H1 (cell line): ENCODE measurements around the gene GPSM3. TPM values are rescaled to one million over a fixed set of nuclear protein-coding genes. Genes with fewer than 3 reads are reported as not detected.

Experiments
- CTCF ChIA-PET: fragments of 300-600 bp; sonication (Branson Sonifier 250); formaldehyde crosslinking; loops from one replicate; lab custom pipeline; 2021; ENCODE audit not compliant: partially characterized antibody; lab: Charles Lee
- POLR2A ChIA-PET: fragments of 300-600 bp; sonication (Branson Sonifier 250); formaldehyde crosslinking; loops from one replicate; lab custom pipeline; 2021; ENCODE audit warnings: inconsistent platforms; ENCODE audit not compliant: partially characterized antibody; lab: Charles Lee
- DNase-seq, 2 experiments: peaks; one replicate each; pipeline versions ENCODE4 v3.0.0 to v3.0.0-alpha.2; 2010 to 2022; ENCODE audit warnings: low spot score in 2 of 2, low read depth in 1 of 2, mixed read lengths in 1 of 2
- FAIRE-seq: peaks from 2 replicates; lab custom pipeline; 2011; peaks lifted over from hg19 to GRCh38; lab: Jason Lieb, UNC
- H2AFZ ChIP-seq: 2 replicates; pipeline ENCODE4 v1.8.1; 2012; ENCODE audit warnings: low read length, inconsistent platforms
- H2AK5ac ChIP-seq: 2 replicates; pipeline ENCODE4 v1.6.1; 2013; ENCODE audit warnings: low read depth, low read length
- H2BK120ac ChIP-seq: replicated peaks from 2 replicates; pipeline ENCODE3; 2013; ENCODE audit warnings: low read depth, low read length, inconsistent platforms
- H2BK12ac ChIP-seq: 2 replicates; pipeline ENCODE4 v1.6.1; 2013; ENCODE audit warnings: low read depth, low read length
- H2BK15ac ChIP-seq: 2 replicates; pipeline ENCODE4 v1.6.1; 2013; ENCODE audit warnings: low read length
- H2BK20ac ChIP-seq: 2 replicates; pipeline ENCODE4 v1.6.1; 2013; ENCODE audit warnings: low read length
- H2BK5ac ChIP-seq: 2 replicates; pipeline ENCODE4 v1.6.1; 2013; ENCODE audit warnings: low read depth, low read length
- H3K14ac ChIP-seq: 2 replicates; pipeline ENCODE4 v1.6.1; 2013; ENCODE audit warnings: inconsistent platforms; ENCODE audit not compliant: insufficient read length
- H3K18ac ChIP-seq: 2 replicates; pipeline ENCODE4 v1.6.1; 2013; ENCODE audit warnings: low read length; ENCODE audit errors: extremely low read depth
- H3K23ac ChIP-seq: 2 replicates; pipeline ENCODE4 v1.6.1; 2013; ENCODE audit warnings: inconsistent platforms; ENCODE audit not compliant: insufficient read length
- H3K23me2 ChIP-seq: 2 replicates; pipeline ENCODE4 v1.6.1; 2013; ENCODE audit warnings: low read depth, low read length
- H3K27ac ChIP-seq: 2 replicates; pipeline ENCODE4 v1.6.1; 2011; ENCODE audit warnings: low read depth, low read length, inconsistent platforms
- H3K27me3 ChIP-seq, 4 experiments: replicated peaks in 1 of 4; 1 replicate in 1 of 4; 2 replicates in 3 of 4; pipeline versions ENCODE4 v1.6.1 to v1.8.1; 2011 to 2013; ENCODE audit warnings: low read length in 3 of 4, mild to moderate bottlenecking in 3 of 4, inconsistent platforms in 2 of 4, mixed read lengths in 2 of 4, moderate library complexity in 1 of 4; ENCODE audit not compliant: control insufficient read depth in 3 of 4, insufficient read depth in 3 of 4; ENCODE audit errors: extremely low read depth in 1 of 4
- H3K36me3 ChIP-seq, 4 experiments: 2 replicates each; pipeline versions ENCODE4 v1.6.1 to v1.8.1; 2011 to 2013; ENCODE audit warnings: mild to moderate bottlenecking in 4 of 4, low read length in 3 of 4, moderate library complexity in 2 of 4, control low read depth in 1 of 4, inconsistent platforms in 1 of 4; ENCODE audit not compliant: insufficient read depth in 4 of 4, control insufficient read depth in 2 of 4
- H3K4ac ChIP-seq: replicated peaks from 2 replicates; pipeline ENCODE3; 2013; ENCODE audit warnings: low read length, low read depth, mixed read lengths, inconsistent platforms; ENCODE audit not compliant: insufficient read length
- H3K4me1 ChIP-seq, 4 experiments: replicated peaks in 1 of 4; 1 replicate in 1 of 4; 2 replicates in 3 of 4; pipeline versions ENCODE4 v1.6.1 to v1.8.1; 2011 to 2013; ENCODE audit warnings: low read length in 3 of 4, inconsistent platforms in 2 of 4, mixed read lengths in 1 of 4; ENCODE audit not compliant: insufficient read depth in 4 of 4, control insufficient read depth in 3 of 4
- H3K4me2 ChIP-seq, 2 experiments: 2 replicates each; pipeline versions ENCODE4 v1.6.1 to v1.8.1; 2011 to 2013; ENCODE audit warnings: low read depth in 2 of 2, low read length in 2 of 2, control low read depth in 1 of 2, inconsistent platforms in 1 of 2, mild to moderate bottlenecking in 1 of 2; ENCODE audit not compliant: insufficient read depth in 1 of 2
- H3K4me3 ChIP-seq, 4 experiments: fragments of 200-600, 300-600 bp in 1 of 4; sonication (generic), shearing (Covaris generic), sonication (Bioruptor Twin) in 1 of 4; 2 replicates each; pipeline versions ENCODE4 v1.5.1 to v1.8.1; 2011 to 2016; ENCODE audit warnings: low read length in 4 of 4, low read depth in 3 of 4, control low read depth in 2 of 4, inconsistent platforms in 2 of 4, mild to moderate bottlenecking in 2 of 4, mixed read lengths in 1 of 4, moderate library complexity in 1 of 4; ENCODE audit not compliant: insufficient read depth in 2 of 4; ENCODE audit errors: extremely low read depth in 1 of 4
- H3K56ac ChIP-seq: replicated peaks from 2 replicates; pipeline ENCODE3; 2013; ENCODE audit warnings: low read depth, mild to moderate bottlenecking, mixed read lengths, low read length, inconsistent platforms; ENCODE audit not compliant: insufficient read length
- H3K79me1 ChIP-seq: 2 replicates; pipeline ENCODE4 v1.6.1; 2013; ENCODE audit warnings: low read depth, low read length, control low read depth
- H3K79me2 ChIP-seq, 2 experiments: 2 replicates each; pipeline versions ENCODE4 v1.6.1 to v1.8.1; 2012 to 2013; ENCODE audit warnings: low read length in 2 of 2, mild to moderate bottlenecking in 2 of 2, inconsistent platforms in 1 of 2; ENCODE audit not compliant: insufficient read depth in 2 of 2, control insufficient read depth in 1 of 2
- H3K9ac ChIP-seq, 4 experiments: replicated peaks in 1 of 4; 1 replicate in 1 of 4; 2 replicates in 3 of 4; pipeline versions ENCODE4 v1.6.1 to v1.8.1; 2011 to 2013; ENCODE audit warnings: low read depth in 3 of 4, low read length in 3 of 4, control low read depth in 2 of 4, mild to moderate bottlenecking in 2 of 4, moderate library complexity in 2 of 4, inconsistent platforms in 1 of 4; ENCODE audit errors: extremely low read depth in 1 of 4
- H3K9me3 ChIP-seq, 2 experiments: 2 replicates each; pipeline versions ENCODE4 v1.6.1 to v1.8.1; 2012 to 2013; ENCODE audit warnings: mild to moderate bottlenecking in 2 of 2, moderate library complexity in 2 of 2, control low read depth in 1 of 2, inconsistent platforms in 1 of 2, low read depth in 1 of 2, low read length in 1 of 2, mixed read lengths in 1 of 2; ENCODE audit not compliant: insufficient read depth in 2 of 2
- H4K20me1 ChIP-seq, 2 experiments: replicated peaks in 1 of 2; 2 replicates each; pipeline versions ENCODE3 to v1.8.1; 2011 to 2013; ENCODE audit warnings: inconsistent platforms in 2 of 2, low read length in 2 of 2, mild to moderate bottlenecking in 1 of 2; ENCODE audit not compliant: insufficient read depth in 2 of 2, control insufficient read depth in 1 of 2
- H4K5ac ChIP-seq: 2 replicates; pipeline ENCODE4 v1.6.1; 2013; ENCODE audit warnings: low read length, low read depth, mixed read lengths, inconsistent platforms; ENCODE audit not compliant: insufficient read length
- H4K8ac ChIP-seq: 2 replicates; pipeline ENCODE4 v1.8.0; 2013; ENCODE audit warnings: mild to moderate bottlenecking, moderate library complexity, low read length, inconsistent platforms; ENCODE audit not compliant: insufficient read depth; ENCODE audit errors: extremely low read depth
- H4K91ac ChIP-seq: replicated peaks from 2 replicates; pipeline ENCODE3; 2013; ENCODE audit warnings: low read length, mixed read lengths, inconsistent platforms; ENCODE audit not compliant: insufficient read length
- CHD2 ChIP-seq: IDR thresholded peaks from 2 replicates; pipeline ENCODE4 v1.6.1; 2012; ENCODE audit warnings: low read length, improper control_type of control experiment
- WGBS, 2 experiments: shearing (Covaris generic) in 1 of 2; methylation state at CpG; one replicate each; pipeline versions ENCODE4 v1.1.6 to v1.1.7; 2013 to 2015; ENCODE audit warnings: low lambda C conversion rate in 2 of 2, mixed read lengths in 2 of 2, inconsistent platforms in 1 of 2, low coverage in 1 of 2, missing lambda C conversion rate in 1 of 2; ENCODE audit not compliant: insufficient replicate concordance in 2 of 2, insufficient coverage in 1 of 2, insufficient read length in 1 of 2; ENCODE audit errors: extremely low coverage in 1 of 2, missing lambda C conversion rate in 1 of 2; 5-methylcytosine and 5-hydroxymethylcytosine counted together
- polyA plus RNA-seq, 7 experiments: library from polyadenylated mRNA; depleted of rRNA in 3 of 7; stranded (reverse) in 5 of 7; unstranded in 2 of 7; fragments of >200 nt in 5 of 7; fragments of 200-250 nt in 2 of 7; gene quantifications; 1 replicate in 5 of 7; 2 replicates in 1 of 7; 4 replicates in 1 of 7; pipeline versions ENCODE4 v1.2.1 to v1.2.3, GENCODE V29; 2011 to 2013; ENCODE audit warnings: missing spikeins in 2 of 7, mixed read lengths in 2 of 7
- total RNA-seq: library from RNA; stranded (reverse); fragmentation: NEBNext Ultra II Directional; extraction: Animal tissue kit (Norgen Biotek cat#: 25700); gene quantifications from 2 replicates; pipeline ENCODE4 v1.2.1, GENCODE V29; 2021

The GPSM3 gene
- total and polyA plus RNA-seq, 2 of the 8 experiments (the other 6 are each of a cell fraction or from before 2014, with no cell fraction given): 6.6 to 9.8 TPM

DNA sequence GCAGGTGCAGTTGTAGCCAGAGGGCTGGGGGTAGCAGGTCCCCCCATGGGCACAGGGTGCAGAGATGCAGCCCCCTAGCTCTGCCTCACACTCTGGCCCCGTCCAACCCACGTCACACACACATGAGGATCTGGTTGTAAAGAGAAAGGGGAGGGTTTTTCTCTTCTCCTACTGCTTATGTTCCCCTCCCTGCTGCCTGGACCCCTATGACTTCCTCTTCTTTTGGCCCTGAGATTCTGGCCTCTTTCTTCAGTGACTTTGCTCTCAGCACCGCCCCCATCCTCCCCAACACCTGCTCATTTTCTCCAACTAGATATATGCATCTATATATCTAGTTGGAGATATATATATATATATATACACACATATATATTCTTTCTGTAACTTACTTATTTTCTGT is 21.7 kb upstream of the GPSM3 start:
- Histone ChIP-seq H2BK12ac (no peak overlapping the region), H3K4me3 (no peak overlapping the region), H4K5ac (no peak overlapping the region), H3K9ac (no peak overlapping the region), H3K23ac (no peak overlapping the region), H3K9me3 (no peaks in the 10 kb centered on the region), H3K27me3 (no peaks in the 10 kb centered on the region), H2BK20ac (no peak overlapping the region), H2AFZ (no peak overlapping the region), H3K36me3 (no peaks in the 10 kb centered on the region), H2BK120ac (no peak overlapping the region), H4K8ac (no peak overlapping the region), H3K18ac (no peak overlapping the region), H2BK5ac (no peak overlapping the region), H3K56ac (no peak overlapping the region), H3K4me1 (no peaks in the 10 kb centered on the region), H4K20me1 (no peaks in the 10 kb centered on the region), H3K4ac (no peak overlapping the region)
- WGBS, 2 experiments: 85% methylated on average over 3 of the region's 3 CpGs; no CpG with 5 or more reads in 1 of the 2 experiments
- POLR2A ChIA-PET: no interaction called here
- no peak for FAIRE-seq
- TF ChIP-seq CHD2: no peak
- TF ChIP-seq, all 59 proteins: peak for 0
- no peak overlapping the region for H3K27ac ChIP-seq
- no peak overlapping the region for H3K14ac ChIP-seq
- H3K79me2 ChIP-seq: no peaks in the 10 kb centered on the region
- DNase-seq: no peak
- no peak overlapping the region for H4K91ac ChIP-seq
- H2AK5ac ChIP-seq: no peak overlapping the region
- no peak overlapping the region for H2BK15ac ChIP-seq
- no peaks in the 10 kb centered on the region; the same call in 1 of the 2 replicates for H3K79me1 ChIP-seq
- H3K23me2 ChIP-seq: no peaks in the 10 kb centered on the region; the same call in 1 of the 2 replicates
- no peak overlapping the region for H3K4me2 ChIP-seq
- CTCF ChIA-PET: interaction anchor here (0.9 kb wide), 1 partner anchor 71 kb away, joined by 3 read pairs; no protein-coding TSS in a partner anchor
